ENCODE results near the gene MYO3B.

DNA sequence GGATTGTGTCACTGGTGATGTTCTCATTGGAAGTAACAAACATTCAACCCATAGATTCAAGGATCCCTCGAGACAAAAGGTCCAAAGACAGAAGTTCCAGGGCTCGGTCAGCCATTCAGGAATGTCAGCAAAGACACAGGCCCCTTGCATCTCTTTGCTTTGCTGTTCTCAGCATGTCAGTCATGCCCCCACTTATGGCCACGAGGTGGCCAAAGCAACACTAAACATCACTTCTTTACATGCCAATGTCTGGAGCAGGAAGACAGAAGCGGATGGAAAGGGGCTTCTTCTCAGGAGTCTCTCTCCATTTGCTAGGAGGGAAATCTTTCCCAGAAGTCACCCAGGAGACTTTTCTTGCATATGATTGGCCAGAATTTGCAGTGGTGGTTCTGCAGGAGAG is 345.6 kb downstream of the MYO3B start:
- TF ChIP-seq EP300 (IDR thresholded peaks at IDR 0.05; ENCODE audit: borderline replicate concordance in 1 of 2, low read depth in 1 of 2, low read length in 1 of 2) (no peak), TAF1 (IDR thresholded peaks at IDR 0.05; ENCODE audit: borderline replicate concordance, low read depth, low read length) (no peak), RFX5 (IDR thresholded peaks at IDR 0.05; ENCODE audit: low read length) (no peak), SMC3 (IDR thresholded peaks at IDR 0.05; ENCODE audit: low read depth, low read length) (no peak), SIN3A (IDR thresholded peaks at IDR 0.05; ENCODE audit: borderline replicate concordance, low read depth, low read length) (no peak), GABPA (IDR thresholded peaks at IDR 0.05; ENCODE audit: low read depth) (no peak), YY1 (IDR thresholded peaks at IDR 0.05; ENCODE audit: low read depth) (no peak), RXRA (IDR thresholded peaks at IDR 0.05; ENCODE audit: borderline replicate concordance, low read depth) (no peak), POLR2AphosphoS5 (IDR thresholded peaks at IDR 0.05; ENCODE audit: low read depth, low read length) (no peak), MXI1 (IDR thresholded peaks at IDR 0.05; ENCODE audit: low read depth, low read length) (no peak), REST (IDR thresholded peaks at IDR 0.05; ENCODE audit: low read depth, low read length) (no peak), RAD21 (IDR thresholded peaks at IDR 0.05; ENCODE audit: low read length) (no peak)
- TF ChIP-seq, protein P1, sequence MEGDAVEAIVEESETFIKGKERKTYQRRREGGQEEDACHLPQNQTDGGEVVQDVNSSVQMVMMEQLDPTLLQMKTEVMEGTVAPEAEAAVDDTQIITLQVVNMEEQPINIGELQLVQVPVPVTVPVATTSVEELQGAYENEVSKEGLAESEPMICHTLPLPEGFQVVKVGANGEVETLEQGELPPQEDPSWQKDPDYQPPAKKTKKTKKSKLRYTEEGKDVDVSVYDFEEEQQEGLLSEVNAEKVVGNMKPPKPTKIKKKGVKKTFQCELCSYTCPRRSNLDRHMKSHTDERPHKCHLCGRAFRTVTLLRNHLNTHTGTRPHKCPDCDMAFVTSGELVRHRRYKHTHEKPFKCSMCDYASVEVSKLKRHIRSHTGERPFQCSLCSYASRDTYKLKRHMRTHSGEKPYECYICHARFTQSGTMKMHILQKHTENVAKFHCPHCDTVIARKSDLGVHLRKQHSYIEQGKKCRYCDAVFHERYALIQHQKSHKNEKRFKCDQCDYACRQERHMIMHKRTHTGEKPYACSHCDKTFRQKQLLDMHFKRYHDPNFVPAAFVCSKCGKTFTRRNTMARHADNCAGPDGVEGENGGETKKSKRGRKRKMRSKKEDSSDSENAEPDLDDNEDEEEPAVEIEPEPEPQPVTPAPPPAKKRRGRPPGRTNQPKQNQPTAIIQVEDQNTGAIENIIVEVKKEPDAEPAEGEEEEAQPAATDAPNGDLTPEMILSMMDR (IDR thresholded peaks at IDR 0.05), result no peak; the same call in 1 of the 2 replicates

Measured in SK-N-SH (cell line).